Nasal cavity respiratory epithelium epithelial cell of viscerocranial mucosa (primary cell): ENCODE measurements around the gene KCTD7. TPM values are rescaled to one million over a fixed set of nuclear protein-coding genes. Genes with fewer than 3 reads are reported as not detected.

Experiments used
- total RNA-seq: library from RNA; depleted of rRNA; stranded (reverse); fragments of >200 nt; gene quantifications from 2 replicates; pipeline ENCODE4 v1.2.3, GENCODE V29; 2014

Gene KCTD7
- 3.4 and 4.1 TPM in 2 replicates for total RNA-seq

DNA sequence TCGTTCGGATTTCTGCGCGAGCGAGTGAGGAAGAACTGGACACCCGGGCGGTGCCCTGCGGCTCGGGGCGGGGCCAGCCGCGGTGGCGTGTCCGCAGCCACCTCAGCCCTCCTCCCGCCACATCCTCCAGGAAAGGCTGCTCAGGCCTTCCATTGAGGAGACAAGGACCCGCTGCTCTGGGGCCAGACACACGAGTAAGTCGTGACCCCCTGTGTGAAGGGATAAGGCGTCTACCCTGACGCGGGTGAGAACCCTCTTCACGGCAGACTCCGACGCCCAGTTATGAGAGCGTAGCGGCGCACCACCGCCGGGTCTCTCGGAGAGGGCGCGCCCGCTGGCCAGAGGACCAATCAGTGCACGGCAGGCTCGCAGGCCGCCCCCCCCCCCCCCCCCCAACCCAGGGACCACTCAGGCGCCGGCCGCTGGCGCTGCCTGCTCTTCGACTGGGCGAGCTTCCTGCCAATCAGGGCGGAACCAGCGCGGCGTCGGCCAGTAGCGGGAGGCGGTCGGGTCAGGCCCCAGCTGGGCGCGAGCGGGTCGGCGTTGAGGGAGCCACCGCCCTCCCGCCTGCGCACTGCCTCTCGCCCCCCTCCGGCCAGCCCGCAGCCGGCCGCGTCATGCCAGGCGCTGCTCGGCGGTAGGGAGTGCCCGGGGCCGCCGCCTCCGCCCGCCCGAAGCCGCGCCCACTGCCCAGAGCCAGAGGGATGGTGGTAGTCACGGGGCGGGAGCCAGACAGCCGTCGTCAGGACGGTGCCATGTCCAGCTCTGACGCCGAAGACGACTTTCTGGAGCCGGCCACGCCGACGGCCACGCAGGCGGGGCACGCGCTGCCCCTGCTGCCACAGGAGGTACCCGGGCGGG, at the start of gene KCTD7:
TSS of gene KCTD7 (plus strand) at position 521 of the 861 bp plus-strand sequence. CDS start at position 705, 184 bp downstream.

Other genes starting within 250 kb of the KCTD7 start
- 41.0 and 41.9 TPM in 2 replicates for gene RABGEF1, start 111.9 kb downstream of the KCTD7 start, total RNA-seq